DMS79 (cell line): ENCODE results near the gene PRSS33.

Source experiments
- DNase-seq: peaks from one replicate; lab custom pipeline; 2025; lab: John Stamatoyannopoulos, UW

Gene PRSS33

DNA sequence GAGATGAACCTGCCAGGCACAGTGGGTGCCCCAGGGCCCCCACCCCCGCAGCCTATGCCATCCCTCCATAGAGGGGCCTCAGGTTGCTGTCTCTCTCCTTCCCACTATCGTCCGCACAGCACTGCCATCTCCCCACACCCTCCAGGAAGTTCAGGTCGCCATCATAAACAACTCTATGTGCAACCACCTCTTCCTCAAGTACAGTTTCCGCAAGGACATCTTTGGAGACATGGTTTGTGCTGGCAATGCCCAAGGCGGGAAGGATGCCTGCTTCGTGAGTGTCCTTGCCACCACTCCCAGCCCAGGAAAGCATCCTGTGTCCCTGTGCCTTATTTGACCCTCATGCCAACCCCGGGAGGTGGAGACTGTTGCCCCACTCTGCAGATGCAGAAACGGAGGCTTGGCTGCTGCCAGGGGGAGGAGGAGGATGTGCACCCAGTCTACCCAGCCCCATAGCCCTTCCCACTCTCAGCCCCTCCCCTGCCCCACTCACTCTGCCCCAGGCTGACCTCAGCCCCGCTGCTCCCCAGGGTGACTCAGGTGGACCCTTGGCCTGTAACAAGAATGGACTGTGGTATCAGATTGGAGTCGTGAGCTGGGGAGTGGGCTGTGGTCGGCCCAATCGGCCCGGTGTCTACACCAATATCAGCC, 33.6 kb upstream of the PRSS33 start:
- no peak for DNase-seq

DNA sequence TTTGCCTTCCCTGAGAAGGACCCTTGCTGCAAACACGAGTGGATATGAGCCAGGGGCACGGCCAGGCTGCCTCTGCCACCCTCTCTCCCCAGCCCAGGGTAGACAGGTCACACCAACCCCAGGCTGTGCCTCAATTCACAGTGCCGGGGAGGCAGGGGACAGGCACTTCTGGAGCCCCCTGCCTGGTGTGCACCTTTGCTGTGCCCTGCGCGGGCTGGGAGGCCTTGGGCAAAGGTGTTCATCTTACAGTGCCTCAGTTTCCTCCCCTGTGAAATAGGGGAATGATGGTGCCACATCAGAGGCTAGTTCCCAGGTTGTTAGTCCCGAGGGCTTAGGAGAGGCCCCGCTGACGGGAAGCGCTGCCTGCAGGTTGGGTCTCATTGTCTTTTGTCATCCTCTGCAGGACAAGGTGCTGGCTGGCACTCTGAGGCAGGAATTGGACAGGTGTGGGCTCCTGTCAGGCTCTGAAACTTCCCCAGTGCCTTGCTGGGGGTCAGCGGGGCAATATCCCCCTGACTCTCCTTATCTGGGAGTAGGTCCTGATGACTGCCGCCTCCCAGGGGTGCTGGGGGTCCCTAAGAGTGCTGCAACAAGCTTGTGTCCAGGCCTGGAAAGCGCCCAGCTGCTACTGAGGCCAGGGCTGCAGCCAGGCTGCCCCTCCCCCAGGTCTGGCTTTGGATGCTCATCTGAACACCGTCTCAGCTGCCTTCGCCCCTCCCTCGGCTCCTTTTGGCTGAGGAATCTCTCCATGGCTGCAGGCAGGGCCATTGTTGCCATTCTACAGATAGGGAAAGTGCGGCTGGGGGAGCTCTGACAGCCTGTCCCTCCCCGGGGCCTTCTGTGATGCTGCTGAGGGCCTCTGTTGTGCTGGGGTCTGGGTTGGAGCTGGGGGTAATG, 32.8 kb upstream of the PRSS33 start:
- no peak for DNase-seq

GRCh38 chr16:2819179-2819938, 32.0 kb upstream of the PRSS33 start:
- no peak for DNase-seq

DNA sequence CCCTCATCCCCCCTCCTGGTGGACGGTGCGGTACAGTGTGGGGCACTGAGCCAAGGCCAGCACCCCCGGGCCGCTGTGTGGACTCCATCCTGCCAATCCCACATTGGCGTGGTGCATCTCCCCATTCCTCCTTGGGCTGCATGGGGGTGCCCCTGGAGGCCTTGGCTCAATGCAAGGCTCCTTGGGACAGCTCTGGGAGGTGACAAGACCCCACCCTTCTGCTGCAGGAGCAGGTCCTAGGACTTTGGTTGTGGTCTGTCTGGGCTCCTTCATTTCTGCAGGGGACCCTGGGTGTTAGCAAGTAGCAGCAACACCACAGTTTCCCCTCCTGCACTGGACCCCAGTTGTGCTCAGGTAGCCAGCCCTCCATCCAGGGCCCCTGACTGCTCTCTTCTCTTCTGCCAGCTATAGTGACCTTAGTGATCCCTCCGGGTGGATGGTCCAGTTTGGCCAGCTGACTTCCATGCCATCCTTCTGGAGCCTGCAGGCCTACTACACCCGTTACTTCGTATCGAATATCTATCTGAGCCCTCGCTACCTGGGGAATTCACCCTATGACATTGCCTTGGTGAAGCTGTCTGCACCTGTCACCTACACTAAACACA, 31.0 kb upstream of the PRSS33 start:
- DNase-seq, result no peak

- no peak for DNase-seq
These were observed 30.2 kb upstream of the PRSS33 start for GRCh38 chr16:2817340-2818271.

- DNase-seq, result no peak
These were observed 29.5 kb upstream of the PRSS33 start, which contains the start of gene PRSS21 for GRCh38 chr16:2816751-2817339. PRSS21 (plus strand) TSS chr16:2817237; CDS start chr16:2817269, 32 bp downstream.

GRCh38 chr16:2815299-2815771, 28.0 kb upstream of the PRSS33 start:
- no peak for DNase-seq

DNA sequence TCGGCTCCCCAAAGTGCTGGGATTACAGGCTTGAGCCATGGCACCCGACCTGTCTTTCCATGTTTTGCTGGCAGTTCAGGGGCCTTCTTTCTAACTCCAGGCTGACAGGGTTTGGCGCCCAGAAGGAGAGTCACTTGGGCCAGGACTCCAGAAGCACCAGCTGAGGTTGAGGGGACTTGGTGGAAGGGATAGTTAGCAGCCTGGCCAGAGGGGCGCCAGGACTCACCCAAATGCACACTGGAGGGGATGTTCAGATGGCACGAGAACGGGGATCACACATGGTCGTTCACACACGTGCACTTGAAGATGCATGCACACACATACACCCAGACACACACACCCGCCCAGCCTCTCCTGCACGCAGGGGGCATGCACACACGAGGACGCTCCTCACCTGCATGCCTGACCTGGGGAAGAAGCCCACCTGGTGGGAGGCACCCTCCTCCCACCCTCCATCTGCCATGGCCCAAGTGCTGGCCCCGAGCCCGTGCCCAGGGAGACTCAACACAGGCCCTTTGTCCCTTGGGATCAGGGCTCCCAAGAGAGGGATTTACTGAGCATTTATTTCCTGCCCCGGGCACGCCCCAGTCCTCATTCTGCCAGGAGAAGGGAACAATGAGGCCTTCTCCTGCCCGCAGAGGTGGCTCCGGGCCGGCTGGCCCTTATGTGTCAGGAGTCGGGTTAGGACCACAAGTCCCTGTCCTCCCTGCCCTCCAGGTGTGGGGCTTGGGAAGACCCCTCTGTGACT, 27.4 kb upstream of the PRSS33 start:
- DNase-seq, result no peak

GRCh38 chr16:2813771-2814221, 26.4 kb upstream of the PRSS33 start:
- no peak for DNase-seq

GRCh38 chr16:2811703-2812471, 24.5 kb upstream of the PRSS33 start:
- DNase-seq, result no peak

GRCh38 chr16:2810651-2811050, 23.3 kb upstream of the PRSS33 start:
- no peak for DNase-seq

DNA sequence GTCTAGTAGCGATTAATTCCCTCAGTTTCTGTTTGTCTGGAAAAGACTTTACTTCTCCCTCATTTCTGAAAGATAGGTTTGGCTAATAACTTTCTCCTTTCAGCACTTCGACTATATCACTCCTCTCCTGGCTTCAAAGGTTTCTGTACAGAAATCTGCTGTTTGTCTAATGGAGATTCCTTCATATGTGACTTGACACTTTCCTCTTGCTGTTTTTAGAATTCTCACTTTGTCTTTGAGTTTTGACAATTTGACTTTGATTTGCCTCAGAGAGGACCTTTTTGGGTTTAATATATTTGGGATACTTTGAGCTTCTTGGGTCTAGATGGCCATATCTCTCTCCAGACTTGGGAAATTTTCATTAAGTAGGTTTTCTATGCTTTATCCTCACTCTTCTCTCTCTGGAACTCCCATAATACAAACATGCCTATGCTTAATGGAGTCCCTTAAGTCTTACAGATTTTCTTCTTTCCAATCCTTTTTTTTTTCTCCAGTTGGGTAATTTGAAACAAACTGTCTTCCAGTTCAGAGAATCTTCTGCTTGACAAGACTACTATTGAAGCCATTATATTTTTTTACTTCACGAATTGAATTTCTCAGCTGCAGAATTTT, 21.9 kb upstream of the PRSS33 start:
- no peak for DNase-seq

DNA sequence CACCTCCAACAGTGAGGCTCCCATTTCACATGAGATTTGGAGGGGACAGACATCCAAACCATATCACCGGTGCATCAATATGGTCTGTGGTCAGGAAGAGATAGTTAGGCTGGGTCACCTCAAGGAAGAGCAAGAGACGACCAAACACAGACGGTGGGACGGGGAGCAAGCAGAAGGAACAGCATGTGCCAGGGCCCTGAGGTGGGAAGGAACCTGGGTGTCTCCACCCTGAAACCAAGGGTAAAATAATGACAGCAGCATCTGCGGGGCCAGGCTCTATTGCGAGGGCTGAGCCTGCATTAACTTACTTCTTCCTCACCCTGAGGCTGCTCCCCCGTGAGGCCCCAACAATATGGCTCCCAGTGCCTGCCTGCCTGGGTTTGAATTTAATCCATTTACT, 20.8 kb upstream of the PRSS33 start:
- DNase-seq, result no peak

DNA sequence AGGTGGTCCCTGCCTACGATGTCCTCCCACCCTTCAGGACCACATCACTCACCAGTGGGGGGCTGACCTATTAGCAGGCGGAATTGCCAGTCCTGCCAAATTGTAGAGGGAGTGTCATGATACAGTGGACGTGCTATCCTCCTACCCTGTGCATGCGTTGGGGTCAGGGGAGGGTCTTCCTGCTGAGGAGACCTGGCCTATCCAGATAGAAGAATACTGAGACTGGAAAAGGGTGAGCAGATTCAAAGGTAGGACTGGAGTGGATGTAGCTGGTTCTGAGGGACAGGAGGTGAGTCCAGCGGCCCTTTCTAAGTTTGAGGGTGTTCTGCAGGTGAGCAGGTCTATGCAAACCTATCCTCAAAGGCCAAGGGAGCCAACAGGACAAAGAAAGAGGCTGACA, 18.9 kb upstream of the PRSS33 start:
- no peak for DNase-seq

GRCh38 chr16:2804728-2805127, 17.4 kb upstream of the PRSS33 start:
- no peak for DNase-seq

DNA sequence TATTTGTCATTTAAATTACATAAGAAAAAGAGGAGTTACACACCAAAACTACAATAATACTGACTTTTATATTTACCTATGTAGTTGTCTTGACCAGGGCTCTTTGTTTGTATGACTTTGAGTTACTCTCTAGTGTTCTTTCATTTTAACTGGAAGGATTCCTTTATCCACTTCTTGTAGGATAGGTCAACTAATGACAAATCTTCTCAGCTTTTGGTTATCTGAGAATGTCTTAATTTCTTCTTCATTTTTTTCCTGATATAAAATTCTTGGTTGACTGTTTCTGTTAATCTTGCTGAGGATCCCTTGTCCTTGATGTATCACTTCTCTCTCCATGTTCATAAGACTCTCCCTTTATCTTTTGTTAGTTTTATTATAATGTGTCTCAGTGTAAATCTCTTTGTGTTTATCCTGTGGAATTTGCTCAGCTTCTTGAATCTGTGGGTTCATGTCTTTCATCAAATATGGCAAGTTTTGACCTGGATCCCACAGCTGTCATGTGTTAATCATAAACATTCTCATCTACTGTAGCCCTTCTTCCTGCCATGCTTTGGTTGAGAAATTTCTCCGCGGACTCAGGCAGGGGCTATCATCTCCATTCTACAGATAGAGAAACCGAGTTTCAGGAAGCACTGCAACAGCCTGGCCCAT, 16.3 kb upstream of the PRSS33 start:
- DNase-seq, result no peak

- DNase-seq, result no peak
These were observed 12.5 kb upstream of the PRSS33 start for GRCh38 chr16:2799859-2800226.
